Neural progenitor cell (in vitro differentiated cells): ENCODE data around the gene GRIP1.

Experiments
- CTCF ChIP-seq: fragments of 200-600 bp; sonication (generic); IDR thresholded peaks from 2 replicates; pipeline ENCODE4 v1.5.1; 2017; ENCODE audit warnings: antibody characterized with exemption, mild to moderate bottlenecking
- EZH2 ChIP-seq: fragments of 200-600 bp; sonication (generic); IDR thresholded peaks from 2 replicates; pipeline ENCODE4 v1.6.1; 2017; ENCODE audit warnings: antibody characterized with exemption, mild to moderate bottlenecking, moderate library complexity
- EZH2phosphoT487 ChIP-seq: fragments of 200-600 bp; sonication (generic); IDR thresholded peaks from 2 replicates; pipeline ENCODE4 v1.6.1; 2017; ENCODE audit warnings: antibody characterized with exemption

- TF ChIP-seq CTCF (no peak), EZH2 (no peak), EZH2phosphoT487 (no peak)
These were observed 176.0 kb downstream of the GRIP1 start for GRCh38 chr12:66502911-66503310.
